Pons (tissue), 1 donor: Measurements from ENCODE around the gene PABPC1L.

Experiments
- DNase-seq: peaks from one replicate; pipeline ENCODE4 v3.0.0-alpha.2; 2016; ENCODE audit warnings: low spot score

The PABPC1L gene

DNA sequence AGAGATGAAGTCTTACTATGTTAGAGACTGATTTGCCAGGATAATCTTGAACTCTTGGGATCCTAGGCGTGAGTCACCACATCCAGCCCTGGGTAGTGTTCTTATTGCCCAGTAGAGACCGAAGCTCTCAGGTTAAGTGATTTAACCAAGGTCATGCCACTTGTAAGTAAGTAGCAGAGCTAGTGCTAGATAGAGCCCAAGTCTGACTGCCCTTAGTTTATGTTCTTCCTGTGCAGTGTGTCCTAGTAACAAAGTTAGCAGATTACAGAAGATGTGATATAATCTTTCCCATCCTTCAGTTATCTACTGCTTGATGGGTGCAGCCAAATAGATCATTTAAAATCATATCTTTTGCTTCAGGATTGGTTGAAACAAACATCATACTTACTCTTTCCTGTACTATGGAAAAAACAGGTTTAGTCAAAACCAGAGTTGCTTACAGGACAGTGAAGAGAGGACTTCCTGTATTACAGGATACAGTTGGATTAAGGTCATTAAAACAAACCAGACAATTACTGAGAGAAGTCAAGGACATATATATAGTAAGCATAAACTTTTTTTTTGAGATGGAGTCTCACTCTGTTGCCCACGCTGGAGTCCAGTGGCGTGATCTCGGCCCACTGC is 9.5 kb upstream of the PABPC1L start:
- no peak for DNase-seq

DNA sequence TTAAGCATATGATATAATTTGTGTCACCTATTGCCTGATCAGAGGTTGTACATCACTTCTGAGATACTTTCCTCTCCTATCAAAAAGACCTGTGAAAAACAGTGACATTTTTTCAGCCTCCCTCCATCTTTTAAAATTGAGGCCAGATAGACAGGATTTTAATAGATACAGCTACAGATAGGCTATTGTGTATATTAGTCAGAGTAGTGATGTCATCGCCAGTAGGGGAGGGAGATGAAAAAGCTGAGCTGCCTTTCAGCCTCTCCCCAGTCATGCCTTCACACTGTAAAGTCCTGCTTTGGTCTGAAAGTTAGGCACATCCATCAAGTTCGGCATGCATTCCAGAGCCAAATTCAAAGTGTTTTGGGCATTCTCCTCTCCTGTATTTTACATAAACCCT is 7.9 kb upstream of the PABPC1L start:
- peak; percentile 85 for DNase-seq

DNA sequence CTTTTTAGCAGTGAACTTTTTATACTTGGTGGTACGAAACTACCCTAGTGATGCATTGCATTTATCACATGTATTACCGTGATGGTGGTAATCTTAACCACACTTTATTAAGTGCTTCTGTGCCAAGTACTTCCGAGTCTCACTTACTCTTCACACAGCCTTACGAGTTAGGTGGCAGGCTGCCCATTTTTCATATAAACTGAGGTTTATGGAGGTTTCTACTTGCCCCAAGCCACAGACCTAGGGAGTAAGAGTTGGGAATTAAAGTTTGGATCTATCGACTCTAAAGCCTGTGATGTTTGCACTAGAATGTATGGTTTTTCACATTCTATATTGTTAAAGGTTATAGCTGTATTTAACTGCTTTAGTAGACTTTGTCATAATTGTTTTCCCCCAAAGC is 5.5 kb upstream of the PABPC1L start:
- DNase-seq: no peak

DNA sequence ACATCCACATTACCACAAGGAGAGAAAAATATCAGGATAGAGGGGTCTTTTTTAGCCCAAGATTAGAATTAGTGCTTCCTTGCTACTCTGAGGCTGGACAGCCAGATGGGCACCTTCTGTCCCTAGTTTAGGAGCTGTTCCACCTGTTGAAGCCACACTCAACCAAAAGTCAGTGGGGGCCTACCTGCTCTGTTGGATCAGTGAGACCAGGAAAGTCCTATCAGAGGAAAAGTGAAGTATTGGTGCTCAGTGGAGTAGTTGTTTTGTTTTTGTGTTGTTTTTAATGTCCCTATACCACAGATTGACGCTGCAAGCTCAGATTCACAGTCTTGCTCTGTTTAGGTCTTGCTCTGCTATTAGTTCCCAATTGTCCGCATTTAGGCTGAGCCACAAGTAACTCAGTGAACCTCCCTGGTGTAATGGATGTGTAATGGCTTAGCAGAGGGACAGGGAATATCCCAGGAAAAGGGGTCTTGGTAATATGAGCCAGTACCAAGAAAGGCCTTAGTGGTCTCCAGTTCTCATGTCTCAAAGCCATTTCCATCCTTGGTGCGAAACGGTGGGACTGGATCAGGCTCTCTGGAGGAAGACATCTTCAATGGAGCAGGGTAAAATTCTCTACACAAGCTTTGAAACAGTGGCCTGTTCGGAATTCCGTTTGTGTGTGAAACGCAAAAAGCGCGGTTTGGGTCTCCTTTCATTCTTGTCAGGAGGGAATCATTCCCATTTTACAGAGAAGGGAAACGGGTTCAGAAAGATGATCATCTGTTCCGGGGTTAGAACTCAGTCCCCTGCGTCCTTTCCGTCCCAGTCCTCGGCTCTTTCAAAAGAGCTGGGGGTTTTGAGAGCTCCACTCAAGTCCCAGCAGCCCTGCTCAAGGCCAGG is 631 bp upstream of the PABPC1L start:
- DNase-seq: no peak

DNA sequence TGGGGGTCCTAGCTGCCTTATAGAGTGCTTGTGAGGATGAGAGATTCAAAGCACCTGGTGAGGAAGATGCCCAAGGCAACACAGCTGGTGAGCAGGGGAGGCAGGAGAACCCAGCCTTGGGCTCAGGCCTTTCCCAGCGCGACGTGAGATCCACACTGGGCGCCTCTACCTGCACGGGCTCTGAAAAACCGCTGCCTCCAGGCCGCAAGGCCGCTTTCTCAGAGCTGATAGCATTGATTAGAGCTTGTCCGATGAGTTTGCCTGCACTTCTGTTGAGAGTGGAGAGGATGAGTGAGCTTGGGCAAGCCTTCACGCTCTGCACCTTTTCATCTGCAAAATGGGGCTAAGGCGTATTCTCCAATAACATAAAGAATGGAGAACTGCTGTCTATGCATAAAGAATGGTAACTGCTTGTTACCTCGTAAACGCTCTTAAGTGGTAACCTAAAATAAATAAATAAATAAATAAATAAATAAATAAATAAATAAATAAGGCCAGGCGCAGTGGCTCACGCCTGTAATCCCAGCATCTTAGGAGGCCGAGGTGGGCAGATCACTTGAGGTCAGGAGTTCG is 916 bp downstream of the PABPC1L start:
- DNase-seq: no peak

DNA sequence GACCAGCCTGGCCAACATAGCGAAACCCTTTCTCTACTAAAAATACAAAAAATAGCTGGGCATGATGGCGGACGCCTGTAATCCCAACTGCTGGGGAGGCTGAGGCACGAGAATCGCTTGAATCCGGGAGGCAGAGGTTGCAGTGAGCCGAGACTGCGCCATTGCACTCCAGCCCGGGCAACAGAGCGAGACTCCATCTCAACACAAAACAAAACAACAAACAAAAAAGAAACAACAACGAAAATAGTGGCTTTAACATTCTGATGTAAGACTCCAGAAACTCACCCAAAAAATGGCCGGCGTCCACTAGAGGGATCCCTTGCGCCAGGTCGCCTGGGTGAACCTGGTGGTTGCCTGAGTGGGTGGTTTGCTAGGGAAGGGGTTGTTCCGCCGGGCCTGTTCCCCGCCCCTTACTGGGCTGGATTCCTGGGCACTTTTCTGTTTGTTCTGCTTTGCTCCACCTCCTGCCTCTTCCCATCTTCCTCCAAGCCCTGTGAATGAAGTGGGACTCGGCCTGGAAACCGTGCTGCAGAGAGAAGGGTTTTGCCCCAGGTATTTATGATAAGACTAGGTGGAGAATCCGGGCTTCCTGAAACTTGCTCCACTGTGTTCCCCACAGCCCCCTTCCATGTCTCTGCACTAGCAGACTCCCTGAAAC is 1.5 kb downstream of the PABPC1L start:
- no peak for DNase-seq

DNA sequence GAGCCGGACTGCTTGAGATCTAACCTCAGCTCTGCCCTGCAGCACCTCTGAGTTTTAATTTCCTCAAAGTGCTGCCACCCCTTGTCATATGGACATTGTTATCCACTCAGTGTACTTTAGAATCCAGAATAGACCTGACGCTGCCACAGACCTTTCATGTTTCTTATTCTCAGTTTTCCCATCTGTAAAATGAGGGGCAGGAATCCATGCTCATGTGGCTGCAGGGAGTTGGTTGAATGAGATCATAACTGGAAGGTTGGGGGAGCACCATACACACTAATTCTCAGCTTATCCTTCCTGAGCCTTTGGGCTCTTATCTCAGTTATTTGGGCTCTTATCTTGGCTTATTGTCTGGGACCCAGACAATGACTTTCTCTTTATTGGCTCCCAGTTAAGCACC is 2.3 kb downstream of the PABPC1L start:
- no peak for DNase-seq

DNA sequence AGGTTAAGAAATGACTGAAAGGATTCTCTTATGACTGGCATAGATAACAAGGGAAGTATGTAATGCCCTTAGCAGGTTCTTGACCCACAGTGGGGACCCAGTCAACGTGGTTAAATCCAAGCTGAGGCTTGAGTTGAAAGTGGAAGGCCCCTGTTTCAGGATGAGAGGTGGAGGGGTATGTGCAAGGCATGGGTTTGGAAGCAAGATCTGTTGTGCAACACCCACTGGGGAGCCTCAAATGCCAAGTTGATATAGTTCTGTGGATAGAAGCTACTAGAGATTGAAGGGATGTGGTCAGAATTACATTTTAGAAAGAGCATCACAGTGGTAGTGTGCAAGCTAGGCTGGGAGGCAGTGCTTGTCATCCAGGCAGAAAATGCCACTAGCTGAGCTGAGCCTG is 5.1 kb downstream of the PABPC1L start:
- DNase-seq: no peak

DNA sequence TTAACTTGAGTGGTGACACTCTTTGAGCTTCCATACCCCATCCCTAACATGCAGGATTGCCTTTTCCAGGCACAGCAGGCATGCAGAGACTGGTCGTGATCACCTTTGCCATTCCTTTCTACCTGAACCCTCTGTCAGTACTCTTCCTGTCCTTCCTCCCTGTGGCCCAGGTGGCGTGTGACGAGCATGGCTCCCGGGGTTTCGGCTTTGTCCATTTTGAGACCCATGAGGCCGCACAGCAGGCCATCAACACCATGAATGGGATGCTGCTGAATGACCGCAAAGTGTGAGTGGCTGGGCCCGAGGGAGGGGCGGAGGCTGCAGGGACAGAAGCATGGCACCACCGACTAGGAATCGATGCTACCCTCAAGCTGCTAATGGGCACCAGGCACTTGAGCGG is 6.7 kb downstream of the PABPC1L start:
- no peak for DNase-seq

DNA sequence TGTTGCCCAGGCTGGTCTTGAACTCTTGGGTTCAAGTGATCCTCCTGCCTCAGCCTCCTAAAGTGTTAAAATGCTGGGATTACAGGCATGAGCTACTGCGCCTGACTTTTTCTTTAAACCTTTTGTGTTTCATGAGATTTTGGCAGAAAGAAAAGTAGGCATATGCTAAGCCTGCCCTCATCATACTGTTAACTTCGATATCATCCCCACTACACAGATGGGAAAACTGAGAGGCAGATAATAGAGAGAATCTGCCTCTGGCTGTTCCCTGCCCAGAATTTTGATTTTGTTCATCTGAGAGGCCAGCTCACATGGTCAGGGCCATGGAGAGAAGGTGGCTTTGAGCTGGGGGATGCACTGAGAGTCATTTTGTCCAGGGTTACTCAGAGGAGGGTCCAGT is 7.5 kb downstream of the PABPC1L start:
- no peak for DNase-seq

DNA sequence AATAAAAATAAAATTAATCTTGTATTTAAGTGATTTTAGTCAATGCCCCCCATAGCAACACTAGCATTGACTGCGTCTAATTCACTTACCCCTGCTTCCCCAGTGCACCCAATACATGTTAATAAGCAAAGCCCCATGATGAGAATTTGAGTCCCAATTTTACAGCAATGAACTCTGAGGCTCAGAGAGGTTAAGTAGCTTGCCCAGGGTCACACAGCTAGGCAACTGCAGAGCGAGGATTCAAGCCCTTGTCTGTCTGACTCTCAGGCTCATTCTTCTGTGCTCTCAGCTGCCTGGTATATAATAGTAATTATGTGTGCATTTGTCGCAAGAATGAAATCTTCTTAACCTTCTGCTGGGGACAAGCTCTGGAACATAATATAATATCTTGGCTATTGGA is 8.5 kb downstream of the PABPC1L start:
- DNase-seq: no peak

DNA sequence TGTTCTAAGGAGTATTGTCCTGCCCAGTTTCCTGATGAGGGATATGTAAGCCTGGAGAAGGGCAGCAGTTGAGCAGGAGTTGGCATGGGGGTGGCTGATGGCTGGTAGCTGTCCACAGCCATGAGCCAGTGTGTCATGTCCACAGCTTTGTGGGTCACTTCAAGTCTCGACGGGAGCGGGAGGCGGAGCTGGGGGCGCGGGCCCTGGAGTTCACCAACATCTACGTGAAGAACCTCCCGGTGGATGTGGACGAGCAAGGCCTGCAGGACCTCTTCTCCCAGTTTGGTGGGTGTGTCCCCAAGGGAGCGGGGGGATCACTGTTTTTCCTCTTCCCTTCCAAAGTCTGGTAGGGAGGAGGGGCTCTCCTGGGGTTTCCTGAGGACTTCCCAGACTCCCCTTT is 8.9 kb downstream of the PABPC1L start:
- DNase-seq: no peak

DNA sequence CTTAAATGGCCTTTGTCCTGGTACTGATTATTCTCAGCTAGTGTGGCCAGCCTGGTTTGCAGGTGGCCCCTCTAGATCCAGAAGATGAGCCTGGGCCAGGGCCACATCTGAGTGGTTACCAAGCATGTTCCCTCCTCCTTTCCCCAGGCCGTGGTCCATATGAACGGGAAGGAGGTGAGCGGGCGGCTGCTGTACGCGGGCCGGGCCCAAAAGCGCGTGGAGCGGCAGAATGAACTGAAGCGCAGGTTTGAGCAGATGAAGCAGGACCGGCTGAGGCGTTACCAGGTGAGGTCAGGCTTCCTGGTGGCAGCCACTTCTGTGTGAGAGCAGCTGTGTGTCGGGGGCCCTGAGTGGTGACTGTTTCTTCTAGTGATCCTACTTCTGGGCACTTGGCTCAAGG is 11.6 kb downstream of the PABPC1L start:
- DNase-seq: no peak

DNA sequence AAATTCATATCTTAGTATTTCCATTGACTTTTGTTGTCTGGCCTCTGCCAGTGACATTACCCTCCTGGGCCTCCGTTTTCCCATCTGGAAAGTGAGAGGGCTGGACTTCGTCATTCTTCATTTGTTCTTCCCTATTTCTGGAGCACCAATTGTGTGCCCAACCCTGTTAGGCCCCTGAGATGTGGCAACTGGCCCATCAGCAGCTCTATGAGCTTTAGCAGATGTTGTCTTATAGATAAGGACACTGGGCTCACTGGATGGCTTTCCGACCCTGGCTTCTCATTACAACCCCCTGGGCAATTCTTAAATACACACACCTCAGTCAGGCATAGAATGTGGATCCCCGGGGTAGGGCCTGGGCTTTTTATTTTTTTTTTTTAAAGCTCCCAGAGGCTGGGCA is 14.7 kb downstream of the PABPC1L start:
- DNase-seq: no peak

DNA sequence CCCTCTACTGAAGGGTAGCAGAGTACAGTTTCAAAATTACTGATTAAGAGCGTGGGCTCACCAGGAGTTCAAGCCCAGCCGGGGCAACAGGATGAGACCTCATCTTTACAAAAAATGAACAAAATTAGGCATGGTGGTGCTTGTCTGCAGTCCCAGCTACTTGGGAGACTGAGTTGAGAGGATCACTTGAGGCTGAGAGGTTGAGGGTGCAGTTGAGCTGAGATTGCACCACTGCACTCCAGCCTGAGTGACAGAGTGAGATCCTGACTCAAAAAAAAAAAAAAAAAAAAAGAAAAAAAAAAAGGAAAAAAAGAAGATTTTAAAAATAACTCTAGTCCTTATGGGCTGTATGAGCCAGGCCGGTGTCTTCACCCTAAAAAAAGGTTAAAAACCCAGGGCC is 18.7 kb downstream of the PABPC1L start:
- no peak for DNase-seq

DNA sequence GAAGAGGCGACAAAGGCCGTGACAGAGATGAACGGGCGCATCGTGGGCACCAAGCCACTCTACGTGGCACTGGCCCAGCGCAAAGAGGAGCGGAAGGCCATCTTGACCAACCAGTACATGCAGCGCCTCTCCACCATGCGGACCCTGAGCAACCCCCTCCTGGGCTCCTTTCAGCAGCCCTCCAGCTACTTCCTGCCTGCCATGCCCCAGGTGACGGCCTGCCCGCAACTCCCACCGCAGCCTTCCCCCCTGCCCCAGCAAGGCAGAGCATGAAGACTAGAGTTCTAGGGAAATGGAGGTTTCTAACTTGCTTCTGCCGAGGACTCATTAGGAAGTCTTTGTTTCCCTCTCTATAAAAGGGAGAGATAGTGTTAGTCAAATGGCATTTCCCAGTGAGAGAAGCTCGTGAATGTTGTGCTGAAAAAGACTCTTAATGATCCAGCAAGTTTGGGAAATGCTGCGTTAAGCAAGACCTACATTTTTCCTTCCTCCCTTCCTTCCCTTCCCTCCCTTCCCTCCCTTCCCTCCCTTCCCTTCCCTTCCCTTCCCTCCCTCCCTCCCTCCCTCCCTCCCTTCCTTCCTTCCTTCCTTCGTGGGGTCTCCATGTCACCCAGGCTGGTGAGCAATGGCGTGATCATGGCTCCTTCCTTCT is 20.8 kb downstream of the PABPC1L start:
- DNase-seq: no peak

DNA sequence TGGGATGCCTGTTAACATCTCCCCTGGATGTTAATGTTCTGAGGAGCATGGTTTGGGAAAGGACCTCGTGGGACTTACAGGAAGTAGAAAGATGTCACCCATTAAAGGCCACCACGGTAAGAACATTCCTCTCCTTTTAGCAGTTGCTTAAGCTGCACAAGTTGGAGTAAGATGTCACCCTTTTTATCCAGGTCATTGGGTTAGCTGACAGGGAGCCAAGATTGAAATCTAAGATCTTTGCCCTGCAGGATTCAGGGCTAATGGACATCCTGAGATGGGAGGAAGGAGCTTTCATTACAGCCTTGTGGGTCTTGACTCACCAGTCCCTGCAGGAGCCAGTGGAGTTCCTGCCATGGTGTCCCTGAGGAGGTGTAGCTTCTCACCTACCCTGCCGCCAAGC is 22.1 kb downstream of the PABPC1L start:
- DNase-seq: no peak

DNA sequence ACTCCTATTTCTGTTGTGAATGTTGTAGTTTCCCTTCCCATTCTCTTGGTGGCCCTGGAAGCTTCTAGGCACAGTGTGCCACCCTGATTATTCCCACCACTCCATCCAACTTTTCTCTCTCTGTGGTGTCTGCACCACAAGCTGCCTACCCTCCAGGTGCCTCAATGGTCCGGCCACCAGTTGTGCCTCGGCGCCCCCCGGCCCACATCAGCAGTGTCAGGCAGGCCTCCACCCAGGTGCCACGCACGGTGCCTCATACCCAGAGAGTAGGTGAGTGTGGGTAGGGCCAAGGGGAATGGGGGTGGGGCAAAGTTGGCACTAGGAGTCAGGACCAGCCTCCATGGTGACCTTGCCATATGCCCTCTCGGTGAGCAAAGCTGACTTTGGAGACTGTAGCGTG is 23.1 kb downstream of the PABPC1L start:
- no peak for DNase-seq

DNA sequence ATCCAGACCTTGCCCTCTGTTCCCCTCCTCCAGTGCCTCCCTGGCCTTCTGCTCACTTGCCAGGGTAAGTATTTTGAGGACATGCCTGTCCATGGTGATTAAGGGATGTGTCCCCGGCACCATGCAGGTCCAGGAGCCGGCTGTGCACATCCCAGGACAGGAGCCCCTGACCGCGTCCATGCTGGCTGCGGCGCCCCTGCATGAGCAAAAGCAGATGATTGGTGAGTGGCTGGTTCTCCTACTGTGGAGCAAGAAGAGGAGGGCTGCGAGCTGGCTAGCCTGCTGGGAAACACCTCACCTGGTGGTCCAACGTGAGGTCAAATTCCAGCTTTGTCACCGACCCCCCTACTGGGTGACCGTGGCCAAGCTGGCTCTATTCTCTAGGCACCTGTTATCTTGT is 26.6 kb downstream of the PABPC1L start:
- DNase-seq: no peak

DNA sequence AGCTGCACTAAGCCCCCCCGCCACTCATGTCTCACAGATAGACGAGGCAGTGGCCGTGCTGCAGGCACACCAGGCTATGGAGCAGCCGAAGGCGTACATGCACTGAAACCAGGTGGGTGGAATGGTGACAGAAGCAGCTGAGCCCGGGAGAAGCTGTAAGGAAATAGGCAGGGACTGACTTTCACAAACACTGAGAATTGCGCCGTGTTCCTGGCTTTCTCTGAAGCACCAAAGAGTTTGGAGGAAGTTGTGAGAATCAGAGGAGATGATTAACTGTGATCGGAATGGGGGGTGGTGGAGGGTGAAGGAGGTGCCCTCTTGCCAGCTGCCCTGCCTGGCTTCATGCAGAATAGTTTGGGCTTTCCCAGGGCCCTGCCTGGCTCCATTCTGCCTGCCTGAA is 28.8 kb downstream of the PABPC1L start:
- no peak for DNase-seq

DNA sequence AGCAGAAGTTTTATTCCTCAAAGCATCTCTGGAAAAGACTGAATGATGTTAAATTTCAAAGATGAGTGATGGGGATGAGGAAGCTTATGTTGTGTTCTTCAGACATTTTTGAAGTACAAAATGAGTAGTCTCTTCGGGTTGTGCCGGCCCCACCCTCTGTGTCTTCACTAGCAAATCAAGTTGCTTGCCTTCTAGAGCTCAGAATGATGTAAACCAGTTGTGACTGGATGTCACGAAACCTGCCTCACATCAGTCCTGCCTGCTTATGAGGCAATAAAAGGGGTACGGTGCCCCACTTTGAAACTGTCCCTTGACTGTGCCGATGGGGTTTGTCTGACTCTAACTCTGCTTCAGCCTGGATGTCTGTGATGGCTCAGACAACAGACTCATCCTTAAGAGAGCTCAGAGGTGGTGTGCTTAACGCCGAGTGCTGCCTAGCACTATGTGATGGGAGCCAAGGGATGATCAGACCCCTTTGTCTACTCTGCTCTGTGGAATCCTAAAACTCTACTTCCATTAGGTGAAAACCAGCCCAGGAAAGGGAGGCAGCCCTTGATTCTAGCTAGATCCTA is 31.3 kb downstream of the PABPC1L start:
- DNase-seq: no peak
